Vein endothelial cell (primary cell): ENCODE results near the gene CPTP. TPM values are rescaled to one million over a fixed set of nuclear protein-coding genes. Genes with fewer than 3 reads are reported as not detected.

Experiments
- small RNA-seq: library from RNA; depleted of rRNA; stranded (forward); fragments of <200 nt; gene quantifications from one replicate; pipeline ENCODE3, GENCODE V24; 2012
- total RNA-seq: library from RNA; depleted of rRNA; stranded (reverse); fragments of >200 nt; gene quantifications from 2 replicates; pipeline ENCODE4 v1.2.3, GENCODE V29; 2012

CPTP gene
- 30.7 and 31.7 TPM in 2 replicates for total RNA-seq

DNA sequence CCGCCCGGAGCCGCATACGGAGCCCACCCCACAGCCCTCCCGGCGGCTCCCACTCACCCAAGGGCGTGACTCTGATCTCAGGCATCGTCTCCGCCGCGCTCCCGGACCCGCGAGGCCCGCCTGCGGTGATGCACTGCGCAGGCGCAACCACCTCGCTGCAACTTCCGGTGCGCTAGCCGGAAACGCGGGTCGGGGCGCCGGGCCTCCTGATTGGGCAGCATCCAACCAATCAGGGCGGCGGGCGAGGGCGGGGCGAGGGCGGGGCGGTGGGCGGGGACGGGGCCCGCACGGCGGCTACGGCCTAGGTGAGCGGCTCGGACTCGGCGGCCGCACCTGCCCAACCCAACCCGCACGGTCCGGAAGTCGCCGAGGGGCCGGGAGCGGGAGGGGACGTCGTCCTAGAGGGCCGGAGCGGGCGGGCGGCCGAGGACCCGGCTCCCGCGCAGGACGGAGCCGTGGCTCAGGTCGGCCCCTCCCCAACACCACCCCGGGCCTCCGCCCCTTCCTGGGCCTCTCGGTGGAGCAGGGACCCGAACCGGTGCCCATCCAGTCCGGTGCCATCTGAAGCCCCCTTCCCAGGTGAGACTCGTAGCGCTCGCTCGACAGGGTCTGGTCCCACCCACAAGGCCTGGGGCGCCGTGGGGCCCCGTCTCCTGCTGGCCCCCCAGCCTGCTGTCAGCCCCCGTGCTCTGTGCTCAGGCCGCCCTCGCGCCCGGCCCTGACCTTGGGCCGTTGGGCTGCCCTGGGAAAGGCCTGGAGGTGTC lies at the start of gene CPTP, which contains the start of gene INTS11:
CPTP (plus strand) TSS at position 279 of the 764 bp plus-strand sequence. CDS start 2,109 bp downstream, outside the sequence.
INTS11 (minus strand) TSS at position 137 of the 764 bp plus-strand sequence; CDS start at position 85, 52 bp downstream.

GRCh38 chr1:1307923-1308755 lies 16.5 kb upstream of the CPTP start, which contains the start of the genes ACAP3 and PUSL1:
Gene ACAP3, minus strand, starts transcription at chr1:1307930. Its CDS starts 115 bp downstream, at chr1:1307815.
Gene PUSL1, plus strand, starts transcription at chr1:1308597. Its CDS starts 47 bp downstream, at chr1:1308644.

GRCh38 chr1:1331068-1331965 lies 6.7 kb downstream of the CPTP start, which contains the start of gene TAS1R3:
Gene TAS1R3, plus strand, starts transcription at chr1:1331280. Its CDS starts 66 bp downstream, at chr1:1331346.

GRCh38 chr1:1349256-1350012 lies 24.8 kb downstream of the CPTP start, which contains the start of gene DVL1:
Gene DVL1, minus strand, starts transcription at chr1:1349418. Its CDS starts 353 bp downstream, at chr1:1349065.

DNA sequence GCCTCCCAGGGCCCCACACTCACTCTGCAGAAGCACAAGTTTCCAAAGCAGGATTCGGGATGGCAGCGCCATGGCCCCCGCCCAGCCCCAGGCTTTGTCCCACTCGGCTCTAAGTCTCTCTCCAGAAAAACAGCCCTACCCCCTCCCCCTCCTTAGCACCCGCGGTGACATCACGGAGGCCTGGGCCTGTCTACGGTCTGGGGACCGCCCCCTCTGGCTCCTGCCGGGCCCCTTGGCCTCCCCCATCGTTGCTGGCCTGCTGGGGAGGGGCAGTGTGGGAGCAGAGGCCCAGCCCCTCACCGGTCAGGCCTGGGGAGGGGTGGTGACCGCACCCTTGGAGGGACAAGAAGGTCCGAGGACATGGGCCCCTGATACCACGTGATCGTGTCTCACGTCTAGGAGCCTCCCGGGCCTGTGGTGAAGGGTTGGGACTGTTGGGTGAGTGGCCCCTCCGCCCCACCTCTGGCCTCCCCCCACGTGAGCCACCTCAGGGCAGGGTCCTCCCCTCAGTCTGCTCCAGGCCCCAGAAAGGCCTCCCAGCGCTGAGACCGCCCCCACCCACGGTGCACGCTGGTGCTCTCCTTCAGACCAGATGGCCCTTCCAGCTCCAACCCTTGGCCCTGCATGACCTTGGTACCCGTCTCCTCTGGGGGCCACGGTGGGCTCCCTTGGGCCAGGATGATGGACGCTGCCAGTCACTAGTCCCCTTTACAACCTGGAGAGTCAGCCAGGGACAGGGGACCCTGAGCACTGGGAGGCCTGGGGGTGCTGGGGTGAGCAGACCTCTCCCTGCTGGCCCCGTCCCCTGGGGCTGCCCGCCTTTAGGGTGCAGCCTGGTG lies 34.0 kb downstream of the CPTP start, which contains the start of gene MXRA8:
MXRA8 (minus strand) TSS at position 123 of the 839 bp plus-strand sequence; CDS start at position 72, 51 bp downstream.

DNA sequence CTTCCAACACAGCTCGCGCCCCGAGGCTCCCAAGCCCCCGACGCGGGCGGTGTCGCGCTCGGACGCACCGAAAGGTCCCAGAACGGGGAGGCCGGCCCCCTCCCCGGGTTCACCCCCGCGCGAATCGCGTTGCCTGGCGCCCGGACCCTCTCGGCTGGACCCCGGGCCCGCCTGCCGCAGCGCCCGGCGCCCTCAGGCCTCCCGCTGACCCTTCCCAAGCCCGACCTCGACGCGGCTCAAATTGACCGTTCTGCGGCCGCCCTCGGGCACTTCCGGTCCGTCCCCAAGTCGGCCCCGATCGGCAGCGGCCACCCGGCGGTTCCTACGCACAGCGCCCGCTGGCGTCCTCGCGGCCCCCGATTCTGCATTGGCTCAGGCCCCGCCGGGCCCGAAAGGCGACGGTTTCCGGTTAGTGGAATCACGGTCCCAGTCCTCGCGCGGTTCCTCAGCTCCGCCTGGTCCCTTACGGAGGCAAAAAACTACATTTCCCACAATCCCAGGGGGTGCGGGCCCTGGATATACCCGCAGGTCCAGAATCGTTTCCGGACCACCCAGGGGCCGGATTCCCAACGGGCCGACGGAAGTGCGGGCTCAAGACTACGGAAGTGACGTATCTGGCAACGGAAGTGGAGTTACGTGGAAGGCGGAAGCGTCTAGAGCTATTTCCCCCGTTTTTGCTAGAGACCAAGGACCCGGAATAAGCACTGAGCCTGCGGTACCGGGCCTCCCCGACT lies 50.5 kb downstream of the CPTP start, which contains the start of gene AURKAIP1:
AURKAIP1 (minus strand) TSS at position 279 of the 734 bp plus-strand sequence. CDS start 451 bp downstream, outside the sequence.

Small RNA genes within 50 kb of the gene (small RNA-seq; reads per million reads assigned to genes)
- not detected for gene MIR6726

Other genes starting within 250 kb of the CPTP start
- gene C1orf159, start 208.7 kb upstream of the CPTP start, total RNA-seq: 12.1 and 12.4 TPM in 2 replicates
- not detected in 2 replicates for gene TTLL10, start 150.9 kb upstream of the CPTP start, total RNA-seq
- gene TNFRSF18, start 118.2 kb upstream of the CPTP start, total RNA-seq: not detected in 2 replicates
- gene TNFRSF4, start 110.6 kb upstream of the CPTP start, total RNA-seq: 2.0 and 3.6 TPM in 2 replicates
- 115 and 138 TPM in 2 replicates for gene SDF4, start 92.8 kb upstream of the CPTP start, total RNA-seq
- 27.9 and 34.9 TPM in 2 replicates for gene B3GALT6, start 92.6 kb upstream of the CPTP start, total RNA-seq
- 0.33 and 0.76 TPM in 2 replicates for gene C1QTNF12, start 78.1 kb upstream of the CPTP start, total RNA-seq
- 48.2 and 53.6 TPM in 2 replicates for gene UBE2J2, start 50.9 kb upstream of the CPTP start, total RNA-seq
- 0.33 and 0.67 TPM in 2 replicates for gene SCNN1D, start 44.4 kb upstream of the CPTP start, total RNA-seq
- 22.4 and 29.7 TPM in 2 replicates for gene ACAP3, start 16.9 kb upstream of the CPTP start, total RNA-seq
- 26.6 and 32.3 TPM in 2 replicates for gene PUSL1, start 16.2 kb upstream of the CPTP start, total RNA-seq
- gene INTS11, start 142 bp upstream of the CPTP start, total RNA-seq: 79.4 and 105 TPM in 2 replicates
- gene TAS1R3, start 6.5 kb downstream of the CPTP start, total RNA-seq: 0.38 and 0.65 TPM in 2 replicates
- gene DVL1, start 24.6 kb downstream of the CPTP start, total RNA-seq: 40.6 and 55.2 TPM in 2 replicates
- 1.6 TPM in 2 replicates for gene MXRA8, start 33.8 kb downstream of the CPTP start, total RNA-seq
- gene AURKAIP1, start 50.4 kb downstream of the CPTP start, total RNA-seq: 104 and 123 TPM in 2 replicates
- 135 and 138 TPM in 2 replicates for gene CCNL2, start 74.5 kb downstream of the CPTP start, total RNA-seq
- gene MRPL20, start 82.5 kb downstream of the CPTP start, total RNA-seq: 88.0 and 89.5 TPM in 2 replicates
- gene ANKRD65, start 96.5 kb downstream of the CPTP start, total RNA-seq: under 0.01 TPM in 1 of 2 replicates, not detected in the other
- 5.0 and 5.2 TPM in 2 replicates for gene VWA1, start 110.9 kb downstream of the CPTP start, total RNA-seq
- not detected in 2 replicates for gene ATAD3C, start 124.9 kb downstream of the CPTP start, total RNA-seq
- 10.1 and 28.8 TPM in 2 replicates for gene ATAD3B, start 147.0 kb downstream of the CPTP start, total RNA-seq
- 41.8 and 49.4 TPM in 2 replicates for gene ATAD3A, start 187.4 kb downstream of the CPTP start, total RNA-seq
- gene TMEM240, start 215.8 kb downstream of the CPTP start, total RNA-seq: 1.7 and 4.2 TPM in 2 replicates